Measurements from ENCODE around the gene MGAT5. TPM values are rescaled to one million over a fixed set of nuclear protein-coding genes. Genes with fewer than 3 reads are reported as not detected.
A peak's percentile ranks its signal among the peaks of the same experiment; 100 is the strongest.

MGAT5 gene
- total and polyA plus RNA-seq, 4 experiments from 2014 or later, result 4.4 to 81.3 (median 48.0) TPM

- Mint-ChIP-seq H3K4me1 (peaks cover 45 to 85% (median 65%) of the 10 kb centered on the region in 4 donors), H3K9me3 (no peaks in the 10 kb centered on the region), H3K27me3 (no peaks in the 10 kb centered on the region), H3K36me3 (peaks cover 37 to 55% of the 10 kb centered on the region in 2 donors), H3K4me3 (no peak overlapping the region), H3K27ac (peak overlapping the region in 2 of 7 donors; percentile 36 to 52)
- H3K4me1 ChIP-seq (ENCODE audit: insufficient read depth, low read length), result peaks cover 32% of the 10 kb centered on the region
- ChIA-PET CTCF (ENCODE audit: partially characterized antibody) (interaction anchor here (0.6 kb wide), 1 partner anchor 65 kb away, joined by 3 read pairs; no protein-coding TSS in a partner anchor), POLR2A (ENCODE audit: partially characterized antibody) (no interaction called here)
- no peaks in the 10 kb centered on the region for H3K27me3 ChIP-seq (ENCODE audit: insufficient read depth, low read length)
- no peak overlapping the region for H3K4me3 ChIP-seq (ENCODE audit: low read length in 2 of 2)
- H3K36me3 ChIP-seq (ENCODE audit: insufficient read depth, low read length), result peaks cover 6% of the 10 kb centered on the region
- H3K27ac ChIP-seq (ENCODE audit: low read depth, low read length), result no peak overlapping the region
- H3K9me3 ChIP-seq (ENCODE audit: control insufficient read depth in 1 of 2, low read length in 2 of 2), result no peaks in the 10 kb centered on the region
- DNase-seq, result no peak
- intact Hi-C loops (cut with micrococcal nuclease), result no loop called here
Observed at GRCh38 chr2:134276381-134277172, 22.7 kb downstream of the MGAT5 start.

- CTCF ChIA-PET (ENCODE audit: partially characterized antibody), result no interaction called here
- H3K4me1 Mint-ChIP-seq, result peaks cover 47 to 87% (median 69%) of the 10 kb centered on the region in 4 donors
- POLR2A ChIA-PET (ENCODE audit: partially characterized antibody), result no interaction called here
- DNase-seq, result no peak
- H3K36me3 Mint-ChIP-seq, result peaks cover 32 to 49% of the 10 kb centered on the region in 2 donors
- Histone ChIP-seq H3K4me1 (ENCODE audit: insufficient read depth, low read length) (peaks cover 34% of the 10 kb centered on the region), H3K27ac (ENCODE audit: low read depth, low read length) (no peak overlapping the region), H3K36me3 (ENCODE audit: insufficient read depth, low read length) (no peaks in the 10 kb centered on the region), H3K4me3 (ENCODE audit: low read length in 2 of 2) (no peak overlapping the region), H3K9me3 (ENCODE audit: control insufficient read depth in 1 of 2, low read length in 2 of 2) (no peaks in the 10 kb centered on the region), H3K27me3 (ENCODE audit: insufficient read depth, low read length) (no peaks in the 10 kb centered on the region)
- H3K27me3 Mint-ChIP-seq, result no peaks in the 10 kb centered on the region
- intact Hi-C loops (cut with micrococcal nuclease), result no loop called here
- peak overlapping the region in 1 of 7 donors; percentile 52 for H3K27ac Mint-ChIP-seq
- H3K9me3 Mint-ChIP-seq, result no peaks in the 10 kb centered on the region
- H3K4me3 Mint-ChIP-seq, result no peak overlapping the region
Observed at GRCh38 chr2:134277223-134277622, 23.4 kb downstream of the MGAT5 start.

GRCh38 chr2:134278553-134278952 lies 24.7 kb downstream of the MGAT5 start:
- H3K4me3 ChIP-seq (ENCODE audit: low read length in 2 of 2), result no peak overlapping the region
- Mint-ChIP-seq H3K4me1 (peaks cover 50 to 87% (median 72%) of the 10 kb centered on the region in 4 donors), H3K36me3 (peaks cover 20 to 37% of the 10 kb centered on the region in 2 donors), H3K27me3 (no peaks in the 10 kb centered on the region), H3K4me3 (no peak overlapping the region), H3K27ac (peak overlapping the region in 6 of 7 donors; percentile 9 to 81 (median 57)), H3K9me3 (no peaks in the 10 kb centered on the region)
- no peak for DNase-seq
- no peak overlapping the region for H3K27ac ChIP-seq (ENCODE audit: low read depth, low read length)
- peaks cover 47% of the 10 kb centered on the region for H3K4me1 ChIP-seq (ENCODE audit: insufficient read depth, low read length)
- intact Hi-C loops (cut with micrococcal nuclease), result no loop called here
- H3K36me3 ChIP-seq (ENCODE audit: insufficient read depth, low read length), result no peaks in the 10 kb centered on the region
- no peaks in the 10 kb centered on the region for H3K27me3 ChIP-seq (ENCODE audit: insufficient read depth, low read length)
- no peaks in the 10 kb centered on the region for H3K9me3 ChIP-seq (ENCODE audit: control insufficient read depth in 1 of 2, low read length in 2 of 2)
- CTCF ChIA-PET (ENCODE audit: partially characterized antibody), result interaction anchor here (1.3 to 1.6 kb wide), 2 partner anchors 13 to 34 kb away, joined by 3 read pairs; no protein-coding TSS in a partner anchor
- POLR2A ChIA-PET (ENCODE audit: partially characterized antibody), result interaction anchor here (1.3 kb wide), 2 partner anchors 16 to 22 kb away, joined by 3 to 4 read pairs; no protein-coding TSS in a partner anchor

GRCh38 chr2:134279417-134279816 lies 25.5 kb downstream of the MGAT5 start:
- peak overlapping the region in 4 of 7 donors; percentile 26 to 79 (median 57) for H3K27ac Mint-ChIP-seq
- CTCF ChIA-PET (ENCODE audit: partially characterized antibody), result interaction anchor here (1.1 kb wide), 1 partner anchor 33 kb away, joined by 3 read pairs; no protein-coding TSS in a partner anchor
- H3K4me3 Mint-ChIP-seq, result no peak overlapping the region
- no peak for DNase-seq
- intact Hi-C loops (cut with micrococcal nuclease), result no loop called here
- no peaks in the 10 kb centered on the region for H3K36me3 ChIP-seq (ENCODE audit: insufficient read depth, low read length)
- no peaks in the 10 kb centered on the region for H3K27me3 ChIP-seq (ENCODE audit: insufficient read depth, low read length)
- POLR2A ChIA-PET (ENCODE audit: partially characterized antibody), result interaction anchor here (1.3 to 2.0 kb wide), 2 partner anchors 10 to 17 kb away, joined by 4 to 6 read pairs; no protein-coding TSS in a partner anchor
- H3K9me3 ChIP-seq (ENCODE audit: control insufficient read depth in 1 of 2, low read length in 2 of 2), result no peaks in the 10 kb centered on the region
- no peaks in the 10 kb centered on the region for H3K9me3 Mint-ChIP-seq
- no peak overlapping the region for H3K27ac ChIP-seq (ENCODE audit: low read depth, low read length)
- peaks cover 52 to 89% (median 72%) of the 10 kb centered on the region in 4 donors for H3K4me1 Mint-ChIP-seq
- H3K4me1 ChIP-seq (ENCODE audit: insufficient read depth, low read length), result peaks cover 56% of the 10 kb centered on the region
- H3K27me3 Mint-ChIP-seq, result no peaks in the 10 kb centered on the region
- H3K4me3 ChIP-seq (ENCODE audit: low read length in 2 of 2), result no peak overlapping the region
- peaks cover 15 to 31% of the 10 kb centered on the region in 2 donors for H3K36me3 Mint-ChIP-seq

- Histone ChIP-seq H3K36me3 (ENCODE audit: insufficient read depth, low read length) (no peaks in the 10 kb centered on the region), H3K4me3 (ENCODE audit: low read length in 2 of 2) (no peak overlapping the region), H3K27ac (ENCODE audit: low read depth, low read length) (no peak overlapping the region), H3K4me1 (ENCODE audit: insufficient read depth, low read length) (peaks cover 55% of the 10 kb centered on the region), H3K27me3 (ENCODE audit: insufficient read depth, low read length) (no peaks in the 10 kb centered on the region), H3K9me3 (ENCODE audit: control insufficient read depth in 1 of 2, low read length in 2 of 2) (no peaks in the 10 kb centered on the region)
- H3K9me3 Mint-ChIP-seq, result no peaks in the 10 kb centered on the region
- H3K4me1 Mint-ChIP-seq, result peaks cover 51 to 85% (median 71%) of the 10 kb centered on the region in 4 donors
- peak overlapping the region in 2 of 7 donors; percentile 71 to 79 for H3K27ac Mint-ChIP-seq
- peaks cover 11 to 27% of the 10 kb centered on the region in 2 donors for H3K36me3 Mint-ChIP-seq
- POLR2A ChIA-PET (ENCODE audit: partially characterized antibody), result interaction anchor here (2.0 kb wide), 1 partner anchor 9 kb away, joined by 6 read pairs; no protein-coding TSS in a partner anchor
- CTCF ChIA-PET (ENCODE audit: partially characterized antibody), result interaction anchor here (1.1 kb wide), 1 partner anchor 34 kb away, joined by 3 read pairs; no protein-coding TSS in a partner anchor
- no peak for DNase-seq
- no peaks in the 10 kb centered on the region for H3K27me3 Mint-ChIP-seq
- H3K4me3 Mint-ChIP-seq, result no peak overlapping the region
- intact Hi-C loops (cut with micrococcal nuclease), result no loop called here
Observed at GRCh38 chr2:134280231-134280630, 26.4 kb downstream of the MGAT5 start.

- no peak overlapping the region for H3K4me3 Mint-ChIP-seq
- H3K36me3 Mint-ChIP-seq, result peaks cover 10 to 26% of the 10 kb centered on the region in 2 donors
- no peak overlapping the region for H3K4me3 ChIP-seq (ENCODE audit: low read length in 2 of 2)
- POLR2A ChIA-PET (ENCODE audit: partially characterized antibody), result interaction anchor here (2.0 kb wide), 1 partner anchor 9 kb away, joined by 6 read pairs; no protein-coding TSS in a partner anchor
- no peaks in the 10 kb centered on the region for H3K27me3 Mint-ChIP-seq
- no peaks in the 10 kb centered on the region for H3K9me3 ChIP-seq (ENCODE audit: control insufficient read depth in 1 of 2, low read length in 2 of 2)
- H3K27ac Mint-ChIP-seq, result peak overlapping the region in 4 of 7 donors; percentile 12 to 83 (median 52)
- peaks cover 51 to 82% (median 69%) of the 10 kb centered on the region in 4 donors for H3K4me1 Mint-ChIP-seq
- intact Hi-C loops (cut with micrococcal nuclease), result no loop called here
- H3K9me3 Mint-ChIP-seq, result no peaks in the 10 kb centered on the region
- no peaks in the 10 kb centered on the region for H3K36me3 ChIP-seq (ENCODE audit: insufficient read depth, low read length)
- no peaks in the 10 kb centered on the region for H3K27me3 ChIP-seq (ENCODE audit: insufficient read depth, low read length)
- DNase-seq, result no peak
- peaks cover 56% of the 10 kb centered on the region for H3K4me1 ChIP-seq (ENCODE audit: insufficient read depth, low read length)
- no peak overlapping the region for H3K27ac ChIP-seq (ENCODE audit: low read depth, low read length)
- CTCF ChIA-PET (ENCODE audit: partially characterized antibody), result interaction anchor here (0.6 kb wide), 1 partner anchor 36 kb away, joined by 3 read pairs; no protein-coding TSS in a partner anchor
Observed at GRCh38 chr2:134280726-134281125, 26.9 kb downstream of the MGAT5 start.
